Lower leg skin (tissue), 3 donors: Measurements from ENCODE around the gene PPM1N.

ENCODE experiments used
- CTCF ChIP-seq, 3 donors: fragments of 450-650 bp; IDR thresholded peaks; one replicate each; pipeline ENCODE4 v1.5.1; 2016; ENCODE audit warnings: antibody characterized with exemption in 3 of 3, mild to moderate bottlenecking in 3 of 3, moderate library complexity in 2 of 3
- POLR2A ChIP-seq, 2 donors: fragments of 450-650 bp; IDR thresholded peaks; one replicate each; pipeline ENCODE4 v1.6.1; 2016 to 2017; ENCODE audit warnings: antibody characterized with exemption in 2 of 2, mild to moderate bottlenecking in 1 of 2, moderate library complexity in 1 of 2

- no peak for TF ChIP-seq POLR2A (IDR thresholded peaks at IDR 0.05)
- no peak for TF ChIP-seq CTCF (IDR thresholded peaks at IDR 0.05)
These were observed 30.6 kb downstream of the PPM1N start for GRCh38 chr19:45528744-45529419.
